GM12891 (cell line): ENCODE measurements around the gene CBLC.

ENCODE experiments used
- POLR2A ChIP-seq: IDR thresholded peaks from 2 replicates; pipeline ENCODE4 v1.6.1; 2011; ENCODE audit warnings: low read depth, low read length, control low read depth
- POLR2AphosphoS5 ChIP-seq: IDR thresholded peaks from 2 replicates; pipeline ENCODE4 v1.6.1; 2011; ENCODE audit warnings: low read depth, low read length, control low read depth
- TAF1 ChIP-seq: IDR thresholded peaks from 2 replicates; pipeline ENCODE4 v1.6.1; 2011; ENCODE audit warnings: low read depth, low read length, control low read depth

- TF ChIP-seq POLR2AphosphoS5 (no peak), TAF1 (no peak), POLR2A (no peak)
Observed at GRCh38 chr19:44818466-44819031, 40.9 kb downstream of the CBLC start.
